Neural cell (in vitro differentiated cells): ENCODE data around the gene GPR78.

ENCODE experiments used
- CTCF ChIP-seq: fragments of 450-650 bp; IDR thresholded peaks from 2 replicates; pipeline ENCODE4 v1.5.1; 2014; ENCODE audit warnings: antibody characterized with exemption, mild to moderate bottlenecking, moderate library complexity; ENCODE audit not compliant: poor library complexity, severe bottlenecking
- EP300 ChIP-seq: fragments of 450-650 bp; conservative IDR thresholded peaks from 2 replicates; pipeline ENCODE4 v1.6.1; 2014; ENCODE audit warnings: antibody characterized with exemption, mild to moderate bottlenecking, moderate library complexity; ENCODE audit not compliant: poor library complexity, severe bottlenecking
- EZH2 ChIP-seq: fragments of 200-600, 300-800 bp; shearing (Covaris generic), sonication (generic); IDR thresholded peaks from 2 replicates; pipeline ENCODE4 v1.6.1; 2014; ENCODE audit warnings: antibody characterized with exemption, low read length, borderline replicate concordance, mild to moderate bottlenecking; ENCODE audit not compliant: insufficient read depth, poor library complexity, severe bottlenecking
- POLR2AphosphoS5 ChIP-seq: IDR thresholded peaks from 2 replicates; pipeline ENCODE4 v1.6.1; 2012
- RAD21 ChIP-seq: fragments of 450-650 bp; conservative IDR thresholded peaks from 2 replicates; pipeline ENCODE4 v1.6.1; 2014; ENCODE audit warnings: antibody characterized with exemption, mild to moderate bottlenecking, moderate library complexity
- REST ChIP-seq: IDR thresholded peaks from 2 replicates; pipeline ENCODE4 v1.6.1; 2012; ENCODE audit warnings: borderline replicate concordance
- SMC3 ChIP-seq: fragments of 450-650 bp; conservative IDR thresholded peaks from 2 replicates; pipeline ENCODE4 v1.6.1; 2014; ENCODE audit warnings: antibody characterized with exemption, mild to moderate bottlenecking, moderate library complexity; ENCODE audit not compliant: poor library complexity
- TAF1 ChIP-seq: IDR thresholded peaks from 2 replicates; pipeline ENCODE4 v1.6.1; 2012; ENCODE audit warnings: low read depth

- TF ChIP-seq RAD21 (no peak), TAF1 (no peak), CTCF (no peak), EZH2 (no peak), REST (no peak), POLR2AphosphoS5 (no peak), EP300 (no peak), SMC3 (no peak)
Observed at GRCh38 chr4:8549352-8549931, 30.8 kb upstream of the GPR78 start.
